Astrocyte (in vitro differentiated cells and primary cell): Measurements from ENCODE around the gene POLR2F. TPM values are rescaled to one million over a fixed set of nuclear protein-coding genes. Genes with fewer than 3 reads are reported as not detected.
A peak's percentile ranks its signal among the peaks of the same experiment; 100 is the strongest.

Experiments used
- DNase-seq: peaks from one replicate; pipeline ENCODE4 v3.0.0-alpha.2; 2010; ENCODE audit warnings: low read depth
- FAIRE-seq: peaks from 2 replicates; lab custom pipeline; 2011; peaks lifted over from hg19 to GRCh38; lab: Jason Lieb, UNC
- H2AFZ ChIP-seq: 2 replicates; pipeline ENCODE4 v1.6.0; 2012; ENCODE audit warnings: low read depth, low read length, inconsistent platforms
- H3K27ac ChIP-seq: 2 replicates; pipeline ENCODE4 v1.5.1; 2011; ENCODE audit warnings: low read depth, low read length, inconsistent platforms
- H3K27me3 ChIP-seq: 2 replicates; pipeline ENCODE4 v1.6.0; 2011; ENCODE audit warnings: low read length, inconsistent platforms; ENCODE audit not compliant: insufficient read depth
- H3K36me3 ChIP-seq: 2 replicates; pipeline ENCODE4 v1.5.1; 2011; ENCODE audit warnings: low read length, inconsistent platforms; ENCODE audit not compliant: insufficient read depth
- H3K4me1 ChIP-seq: 2 replicates; pipeline ENCODE4 v1.5.1; 2011; ENCODE audit warnings: low read length, inconsistent platforms; ENCODE audit not compliant: insufficient read depth
- H3K4me2 ChIP-seq: 2 replicates; pipeline ENCODE4 v1.6.0; 2012; ENCODE audit warnings: low read length, inconsistent platforms
- H3K4me3 ChIP-seq: 2 replicates; pipeline ENCODE4 v1.5.1; 2011; ENCODE audit warnings: low read depth, mild to moderate bottlenecking, low read length, inconsistent platforms; ENCODE audit not compliant: insufficient read depth
- H3K79me2 ChIP-seq: 2 replicates; pipeline ENCODE4 v1.6.0; 2012; ENCODE audit warnings: mild to moderate bottlenecking, low read length, inconsistent platforms; ENCODE audit not compliant: insufficient read depth
- H3K9ac ChIP-seq: 2 replicates; pipeline ENCODE4 v1.6.0; 2012; ENCODE audit warnings: mild to moderate bottlenecking, low read length, inconsistent platforms
- H3K9me3 ChIP-seq: 2 replicates; pipeline ENCODE4 v1.5.1; 2012; ENCODE audit warnings: low read depth, mild to moderate bottlenecking, low read length, inconsistent platforms; ENCODE audit not compliant: insufficient read depth
- H4K20me1 ChIP-seq: 2 replicates; pipeline ENCODE4 v1.6.0; 2012; ENCODE audit warnings: low read length, inconsistent platforms; ENCODE audit not compliant: insufficient read depth
- H3K27ac Mint-ChIP-seq: one replicate; pipeline ENCODE4 v1.8.0; 2021; ENCODE audit warnings: mild to moderate bottlenecking, mixed read lengths; ENCODE audit not compliant: unreplicated experiment
- H3K27me3 Mint-ChIP-seq: one replicate; pipeline ENCODE4 v1.8.0; 2021; ENCODE audit warnings: low read depth, mixed read lengths; ENCODE audit not compliant: unreplicated experiment
- H3K36me3 Mint-ChIP-seq: one replicate; pipeline ENCODE4 v1.8.0; 2021; ENCODE audit warnings: low read depth, mixed read lengths; ENCODE audit not compliant: unreplicated experiment
- H3K4me1 Mint-ChIP-seq: one replicate; pipeline ENCODE4 v1.8.0; 2021; ENCODE audit warnings: low read depth, mixed read lengths; ENCODE audit not compliant: unreplicated experiment
- H3K4me3 Mint-ChIP-seq: one replicate; pipeline ENCODE4 v1.8.0; 2021; ENCODE audit warnings: mild to moderate bottlenecking, moderate library complexity, mixed read lengths; ENCODE audit not compliant: unreplicated experiment
- H3K9me3 Mint-ChIP-seq: one replicate; pipeline ENCODE4 v1.8.0; 2021; ENCODE audit warnings: mild to moderate bottlenecking, mixed read lengths; ENCODE audit not compliant: unreplicated experiment
- CTCF ChIP-seq: IDR thresholded peaks from 2 replicates; pipeline ENCODE4 v1.5.1; 2011; ENCODE audit warnings: low read depth, mild to moderate bottlenecking, inconsistent platforms, low read length, moderate library complexity; ENCODE audit not compliant: insufficient read depth
- EZH2 ChIP-seq: IDR thresholded peaks from 2 replicates; pipeline ENCODE4 v1.6.1; 2012; ENCODE audit warnings: mild to moderate bottlenecking, low read length, inconsistent platforms; ENCODE audit not compliant: insufficient read depth
- total RNA-seq: library from RNA; stranded (reverse); gene quantifications from 2 replicates; pipeline ENCODE4 v1.2.1, GENCODE V29; 2021

The POLR2F gene
- total RNA-seq, 1 donor from 2014 or later, result 149 TPM

- Mint-ChIP-seq H3K27me3 (no peaks in the 10 kb centered on the region), H3K27ac (peak overlapping the region; percentile 18), H3K9me3 (no peaks in the 10 kb centered on the region), H3K36me3 (peaks cover 18% of the 10 kb centered on the region), H3K4me1 (peaks cover 33% of the 10 kb centered on the region), H3K4me3 (no peak overlapping the region)
- Histone ChIP-seq H3K36me3 (peaks cover 33% of the 10 kb centered on the region), H3K79me2 (peaks cover 52% of the 10 kb centered on the region), H3K27me3 (no peaks in the 10 kb centered on the region), H3K9me3 (no peaks in the 10 kb centered on the region), H4K20me1 (peaks cover 62% of the 10 kb centered on the region), H3K4me2 (no peak overlapping the region), H3K4me3 (no peak overlapping the region), H2AFZ (no peak overlapping the region), H3K27ac (no peak overlapping the region), H3K4me1 (peaks cover 9% of the 10 kb centered on the region), H3K9ac (no peak overlapping the region)
- no peak for FAIRE-seq
- no peak for DNase-seq
- TF ChIP-seq EZH2 (no peak), CTCF (no peak)
These were observed 40.2 kb upstream of the POLR2F start for GRCh38 chr22:37913233-37913721.

GRCh38 chr22:37916311-37916710 is 37.2 kb upstream of the POLR2F start:
- FAIRE-seq (no peak), DNase-seq (no peak)
- Histone ChIP-seq H3K79me2 (peaks cover 23% of the 10 kb centered on the region), H3K27me3 (no peaks in the 10 kb centered on the region), H2AFZ (no peak overlapping the region), H3K4me2 (no peak overlapping the region), H3K36me3 (peaks cover 43% of the 10 kb centered on the region), H3K4me3 (no peak overlapping the region), H3K27ac (no peak overlapping the region), H4K20me1 (peaks cover 41% of the 10 kb centered on the region), H3K4me1 (peaks cover 3% of the 10 kb centered on the region), H3K9ac (no peak overlapping the region), H3K9me3 (no peaks in the 10 kb centered on the region)
- Mint-ChIP-seq H3K9me3 (no peaks in the 10 kb centered on the region), H3K27me3 (no peaks in the 10 kb centered on the region), H3K4me1 (peaks cover 11% of the 10 kb centered on the region), H3K27ac (no peak overlapping the region), H3K36me3 (peaks cover 17% of the 10 kb centered on the region), H3K4me3 (no peak overlapping the region)
- TF ChIP-seq EZH2 (no peak), CTCF (no peak)

GRCh38 chr22:37917874-37918548 is 35.5 kb upstream of the POLR2F start:
- H3K79me2 ChIP-seq, result peaks cover 12% of the 10 kb centered on the region
- H3K9ac ChIP-seq, result no peak overlapping the region
- H3K36me3 ChIP-seq, result peaks cover 43% of the 10 kb centered on the region
- Mint-ChIP-seq H3K4me3 (no peak overlapping the region), H3K27ac (no peak overlapping the region), H3K4me1 (peaks cover 5% of the 10 kb centered on the region), H3K27me3 (no peaks in the 10 kb centered on the region), H3K36me3 (peaks cover 15% of the 10 kb centered on the region), H3K9me3 (no peaks in the 10 kb centered on the region)
- H4K20me1 ChIP-seq, result peaks cover 35% of the 10 kb centered on the region
- no peaks in the 10 kb centered on the region for H3K9me3 ChIP-seq
- H3K4me1 ChIP-seq, result no peaks in the 10 kb centered on the region
- H3K27me3 ChIP-seq, result no peaks in the 10 kb centered on the region
- H3K4me3 ChIP-seq, result no peak overlapping the region
- no peak overlapping the region for H2AFZ ChIP-seq
- FAIRE-seq (no peak), DNase-seq (no peak)
- TF ChIP-seq CTCF (no peak), EZH2 (no peak)
- no peak overlapping the region for H3K27ac ChIP-seq
- H3K4me2 ChIP-seq, result no peak overlapping the region
